ENCODE results near the gene PCDH9. TPM values are rescaled to one million over a fixed set of nuclear protein-coding genes. Genes with fewer than 3 reads are reported as not detected.
"Not testable (repeated sequence)": the region's sequence is repeated elsewhere in the genome, so short reads cannot be mapped to it uniquely, and the experiment has no call there.

Gene PCDH9
- total RNA-seq, 1 donor from 2014 or later = 3.7 TPM

GRCh38 chr13:66895320-66895719 lies 334.8 kb downstream of the PCDH9 start:
- no peak for DNase-seq (ENCODE audit: extremely low spot score in 2 of 2)
- Histone ChIP-seq H3K9me3 (no peaks in the 10 kb centered on the region), H3K27me3 (no peaks in the 10 kb centered on the region), H3K27ac (no peak overlapping the region), H3K36me3 (no peaks in the 10 kb centered on the region), H3K4me3 (no peak overlapping the region), H3K4me1 (no peaks in the 10 kb centered on the region)
- TF ChIP-seq POLR2A (IDR thresholded peaks at IDR 0.05) (no peak), CTCF (IDR thresholded peaks at IDR 0.05) (no peak), POLR2AphosphoS5 (IDR thresholded peaks at IDR 0.05; ENCODE audit: insufficient read depth in 1 of 2, low read depth in 1 of 2) (no peak)
- intact Hi-C loops (cut with DNase I) = no loop called here

GRCh38 chr13:66888698-66889097 lies 341.4 kb downstream of the PCDH9 start:
- no peaks in the 10 kb centered on the region for H3K9me3 ChIP-seq
- DNase-seq (ENCODE audit: extremely low spot score in 2 of 2) = no peak
- H3K4me1 ChIP-seq = no peaks in the 10 kb centered on the region
- intact Hi-C loops (cut with DNase I) = no loop called here
- no peak overlapping the region for H3K4me3 ChIP-seq
- no peaks in the 10 kb centered on the region for H3K27me3 ChIP-seq
- no peak for TF ChIP-seq POLR2A (IDR thresholded peaks at IDR 0.05)
- TF ChIP-seq POLR2AphosphoS5 (IDR thresholded peaks at IDR 0.05; ENCODE audit: insufficient read depth in 1 of 2, low read depth in 1 of 2) = no peak
- no peak for TF ChIP-seq CTCF (IDR thresholded peaks at IDR 0.05)
- H3K36me3 ChIP-seq = no peaks in the 10 kb centered on the region
- no peak overlapping the region for H3K27ac ChIP-seq

- intact Hi-C loops (cut with DNase I) = no loop called here
Measured at GRCh38 chr13:66887088-66887487, 343.0 kb downstream of the PCDH9 start.

GRCh38 chr13:66886264-66886663 lies 343.9 kb downstream of the PCDH9 start:
- Histone ChIP-seq H3K4me3 (no peak overlapping the region), H3K36me3 (no peaks in the 10 kb centered on the region), H3K4me1 (no peaks in the 10 kb centered on the region), H3K27me3 (no peaks in the 10 kb centered on the region), H3K9me3 (no peaks in the 10 kb centered on the region), H3K27ac (no peak overlapping the region)
- no peak for DNase-seq (ENCODE audit: extremely low spot score in 2 of 2)
- TF ChIP-seq POLR2A (IDR thresholded peaks at IDR 0.05) = no peak
- no peak for TF ChIP-seq POLR2AphosphoS5 (IDR thresholded peaks at IDR 0.05; ENCODE audit: insufficient read depth in 1 of 2, low read depth in 1 of 2)
- intact Hi-C loops (cut with DNase I) = no loop called here

More at GRCh38 chr13:66887088-66887487, 343.0 kb downstream of the PCDH9 start:
- Histone ChIP-seq H3K27me3 (no peaks in the 10 kb centered on the region), H3K36me3 (no peaks in the 10 kb centered on the region), H3K9me3 (no peaks in the 10 kb centered on the region), H3K4me1 (no peaks in the 10 kb centered on the region), H3K4me3 (no peak overlapping the region), H3K27ac (no peak overlapping the region)
- TF ChIP-seq POLR2AphosphoS5 (IDR thresholded peaks at IDR 0.05; ENCODE audit: insufficient read depth in 1 of 2, low read depth in 1 of 2) (no peak), POLR2A (IDR thresholded peaks at IDR 0.05) (no peak), CTCF (IDR thresholded peaks at IDR 0.05) (no peak)
- no peak for DNase-seq (ENCODE audit: extremely low spot score in 2 of 2)

- H3K27ac ChIP-seq; H3K4me3 ChIP-seq; H3K36me3 ChIP-seq; DNase-seq (ENCODE audit: extremely low spot score in 2 of 2); H3K27me3 ChIP-seq; H3K9me3 ChIP-seq; H3K4me1 ChIP-seq; intact Hi-C loops (cut with DNase I): not testable (repeated sequence)
Measured at GRCh38 chr13:66881170-66881569, 349.0 kb downstream of the PCDH9 start.

- Histone ChIP-seq H3K36me3 (no peaks in the 10 kb centered on the region), H3K4me1 (no peaks in the 10 kb centered on the region), H3K27ac (no peak overlapping the region), H3K4me3 (no peak overlapping the region), H3K27me3 (no peaks in the 10 kb centered on the region), H3K9me3 (no peaks in the 10 kb centered on the region)
- DNase-seq (ENCODE audit: extremely low spot score in 2 of 2) = no peak
- TF ChIP-seq POLR2A (IDR thresholded peaks at IDR 0.05) (no peak), CTCF (IDR thresholded peaks at IDR 0.05) (no peak), POLR2AphosphoS5 (IDR thresholded peaks at IDR 0.05; ENCODE audit: insufficient read depth in 1 of 2, low read depth in 1 of 2) (no peak)
- intact Hi-C loops (cut with DNase I) = no loop called here
Measured at GRCh38 chr13:66879988-66880387, 350.1 kb downstream of the PCDH9 start.
